ENCODE measurements around the gene ZNF225.

Gene ZNF225

GRCh38 chr19:44142059-44142433, 28.8 kb downstream of the ZNF225 start:
- no peaks in the 10 kb centered on the region for H3K27me3 ChIP-seq (ENCODE audit: insufficient read depth, low read length)
- H3K14ac ChIP-seq (ENCODE audit: low read length) = no peak overlapping the region
- DNase-seq = peak in 1 of 2 donors; percentile 7
- H3K18ac ChIP-seq (ENCODE audit: low read length) = no peak overlapping the region
- no peaks in the 10 kb centered on the region for H3K9me3 ChIP-seq (ENCODE audit: insufficient read depth, low read depth, low read length)
- H3K36me3 ChIP-seq (ENCODE audit: control insufficient read depth in 1 of 2, insufficient read depth in 2 of 2, low read length in 2 of 2) = peaks cover 5 to 7% of the 10 kb centered on the region in 2 experiments
- no peak overlapping the region for H3K4ac ChIP-seq (ENCODE audit: low read depth, low read length)
- peaks cover 2% of the 10 kb centered on the region for H3K79me2 ChIP-seq (ENCODE audit: control insufficient read depth, insufficient read depth, low read length, poor library complexity)
- H3K79me1 ChIP-seq (ENCODE audit: low read length) = peaks cover 6% of the 10 kb centered on the region
- H4K91ac ChIP-seq (ENCODE audit: low read depth, low read length) = no peak overlapping the region
- no peak overlapping the region for H2BK120ac ChIP-seq (ENCODE audit: insufficient read depth, low read length, poor library complexity)
- H3K4me2 ChIP-seq (ENCODE audit: low read length) = peak overlapping the region; percentile 82
- no peak overlapping the region for H3K27ac ChIP-seq (ENCODE audit: low read depth, low read length)
- no peak overlapping the region for H2BK12ac ChIP-seq (ENCODE audit: low read length)
- H3K4me1 ChIP-seq (ENCODE audit: control insufficient read depth in 1 of 2, insufficient read depth in 2 of 2, low read length in 2 of 2) = peaks cover 0 to 3% of the 10 kb centered on the region in 2 experiments
- no peak overlapping the region for H4K8ac ChIP-seq (ENCODE audit: low read depth, low read length)
- peak overlapping the region; percentile 0 for H3K9ac ChIP-seq (ENCODE audit: low read length)
- H3K4me3 ChIP-seq (ENCODE audit: low read depth, low read length) = peak overlapping the region; percentile 90
- WGBS (ENCODE audit: extremely low coverage, insufficient coverage, insufficient read length) = no CpG with 5 or more reads among the region's 13 CpGs
- H2AFZ ChIP-seq (ENCODE audit: insufficient read depth, low read length, poor library complexity) = no peak overlapping the region
- H3K23ac ChIP-seq (ENCODE audit: low read length) = no peak overlapping the region
- H2BK5ac ChIP-seq (ENCODE audit: low read depth, low read length, poor library complexity) = no peak overlapping the region
- H2AK5ac ChIP-seq (ENCODE audit: low read length) = no peak overlapping the region
- no peak overlapping the region for H4K12ac ChIP-seq (ENCODE audit: low read depth, low read length)

- Histone ChIP-seq H2BK120ac (ENCODE audit: insufficient read depth, low read length, poor library complexity) (no peak overlapping the region), H3K4me1 (ENCODE audit: control insufficient read depth in 1 of 2, insufficient read depth in 2 of 2, low read length in 2 of 2) (no peaks in the 10 kb centered on the region), H3K9ac (ENCODE audit: low read length) (no peak overlapping the region), H2AK5ac (ENCODE audit: low read length) (no peak overlapping the region), H3K14ac (ENCODE audit: low read length) (no peak overlapping the region), H3K4me3 (ENCODE audit: low read depth, low read length) (no peak overlapping the region), H3K79me1 (ENCODE audit: low read length) (no peaks in the 10 kb centered on the region), H3K18ac (ENCODE audit: low read length) (no peak overlapping the region), H4K12ac (ENCODE audit: low read depth, low read length) (no peak overlapping the region), H3K4me2 (ENCODE audit: low read length) (no peak overlapping the region), H3K27me3 (ENCODE audit: insufficient read depth, low read length) (no peaks in the 10 kb centered on the region), H2AFZ (ENCODE audit: insufficient read depth, low read length, poor library complexity) (no peak overlapping the region), H2BK12ac (ENCODE audit: low read length) (no peak overlapping the region), H3K79me2 (ENCODE audit: control insufficient read depth, insufficient read depth, low read length, poor library complexity) (no peaks in the 10 kb centered on the region), H4K91ac (ENCODE audit: low read depth, low read length) (no peak overlapping the region), H3K4ac (ENCODE audit: low read depth, low read length) (no peak overlapping the region), H3K23ac (ENCODE audit: low read length) (no peak overlapping the region), H3K36me3 (ENCODE audit: control insufficient read depth in 1 of 2, insufficient read depth in 2 of 2, low read length in 2 of 2) (peaks cover 31 to 43% of the 10 kb centered on the region in 2 experiments), H4K8ac (ENCODE audit: low read depth, low read length) (no peak overlapping the region), H3K9me3 (ENCODE audit: insufficient read depth, low read depth, low read length) (no peaks in the 10 kb centered on the region), H3K27ac (ENCODE audit: low read depth, low read length) (no peak overlapping the region), H2BK5ac (ENCODE audit: low read depth, low read length, poor library complexity) (no peak overlapping the region)
- DNase-seq = no peak
- WGBS (ENCODE audit: extremely low coverage, insufficient coverage, insufficient read length) = no CpG with 5 or more reads among the region's 4 CpGs
Observed at GRCh38 chr19:44149776-44150175, 36.6 kb downstream of the ZNF225 start.

GRCh38 chr19:44151491-44151890, 38.3 kb downstream of the ZNF225 start:
- no peaks in the 10 kb centered on the region for H3K9me3 ChIP-seq (ENCODE audit: insufficient read depth, low read depth, low read length)
- H4K12ac ChIP-seq (ENCODE audit: low read depth, low read length) = no peak overlapping the region
- no peak overlapping the region for H2BK5ac ChIP-seq (ENCODE audit: low read depth, low read length, poor library complexity)
- H3K36me3 ChIP-seq (ENCODE audit: control insufficient read depth in 1 of 2, insufficient read depth in 2 of 2, low read length in 2 of 2) = peaks cover 28 to 44% of the 10 kb centered on the region in 2 experiments
- H3K4me3 ChIP-seq (ENCODE audit: low read depth, low read length) = no peak overlapping the region
- no peak overlapping the region for H3K4me2 ChIP-seq (ENCODE audit: low read length)
- no peaks in the 10 kb centered on the region for H3K27me3 ChIP-seq (ENCODE audit: insufficient read depth, low read length)
- no peak overlapping the region for H2BK12ac ChIP-seq (ENCODE audit: low read length)
- no peak overlapping the region for H3K14ac ChIP-seq (ENCODE audit: low read length)
- no peak for DNase-seq
- H3K9ac ChIP-seq (ENCODE audit: low read length) = no peak overlapping the region
- no peaks in the 10 kb centered on the region for H3K79me1 ChIP-seq (ENCODE audit: low read length)
- H2AFZ ChIP-seq (ENCODE audit: insufficient read depth, low read length, poor library complexity) = no peak overlapping the region
- no CpG with 5 or more reads among the region's 5 CpGs for WGBS (ENCODE audit: extremely low coverage, insufficient coverage, insufficient read length)
- no peaks in the 10 kb centered on the region for H3K4me1 ChIP-seq (ENCODE audit: control insufficient read depth in 1 of 2, insufficient read depth in 2 of 2, low read length in 2 of 2)
- no peak overlapping the region for H2AK5ac ChIP-seq (ENCODE audit: low read length)
- H4K91ac ChIP-seq (ENCODE audit: low read depth, low read length) = no peak overlapping the region
- H3K79me2 ChIP-seq (ENCODE audit: control insufficient read depth, insufficient read depth, low read length, poor library complexity) = no peaks in the 10 kb centered on the region
- H3K23ac ChIP-seq (ENCODE audit: low read length) = no peak overlapping the region
- H4K8ac ChIP-seq (ENCODE audit: low read depth, low read length) = no peak overlapping the region
- no peak overlapping the region for H3K18ac ChIP-seq (ENCODE audit: low read length)
- no peak overlapping the region for H3K27ac ChIP-seq (ENCODE audit: low read depth, low read length)
- no peak overlapping the region for H2BK120ac ChIP-seq (ENCODE audit: insufficient read depth, low read length, poor library complexity)
- H3K4ac ChIP-seq (ENCODE audit: low read depth, low read length) = no peak overlapping the region

DNA sequence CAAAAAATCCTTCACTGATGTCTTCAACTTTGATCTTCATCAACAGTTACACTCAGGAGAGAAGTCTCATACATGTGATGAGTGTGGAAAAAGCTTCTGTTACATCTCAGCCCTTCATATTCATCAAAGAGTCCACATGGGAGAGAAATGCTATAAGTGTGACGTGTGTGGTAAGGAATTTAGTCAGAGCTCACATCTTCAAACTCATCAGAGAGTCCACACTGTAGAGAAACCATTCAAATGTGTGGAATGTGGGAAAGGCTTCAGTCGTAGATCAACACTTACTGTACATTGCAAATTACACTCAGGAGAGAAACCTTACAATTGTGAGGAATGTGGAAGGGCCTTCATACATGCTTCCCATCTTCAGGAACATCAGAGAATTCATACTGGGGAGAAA, 43.3 kb downstream of the ZNF225 start:
- H3K27ac ChIP-seq (ENCODE audit: low read depth, low read length) = no peak overlapping the region
- H3K9ac ChIP-seq (ENCODE audit: low read length) = no peak overlapping the region
- H2BK120ac ChIP-seq (ENCODE audit: insufficient read depth, low read length, poor library complexity) = no peak overlapping the region
- H4K12ac ChIP-seq (ENCODE audit: low read depth, low read length) = no peak overlapping the region
- peaks cover 5% of the 10 kb centered on the region for H3K9me3 ChIP-seq (ENCODE audit: insufficient read depth, low read depth, low read length)
- no peak overlapping the region for H2BK5ac ChIP-seq (ENCODE audit: low read depth, low read length, poor library complexity)
- no peak overlapping the region for H2AFZ ChIP-seq (ENCODE audit: insufficient read depth, low read length, poor library complexity)
- no peak overlapping the region for H3K4me3 ChIP-seq (ENCODE audit: low read depth, low read length)
- no peak overlapping the region for H3K4me2 ChIP-seq (ENCODE audit: low read length)
- no peak overlapping the region for H4K91ac ChIP-seq (ENCODE audit: low read depth, low read length)
- no CpG with 5 or more reads among the region's 2 CpGs for WGBS (ENCODE audit: extremely low coverage, insufficient coverage, insufficient read length)
- no peaks in the 10 kb centered on the region for H3K27me3 ChIP-seq (ENCODE audit: insufficient read depth, low read length)
- no peaks in the 10 kb centered on the region for H3K79me2 ChIP-seq (ENCODE audit: control insufficient read depth, insufficient read depth, low read length, poor library complexity)
- H3K36me3 ChIP-seq (ENCODE audit: control insufficient read depth in 1 of 2, insufficient read depth in 2 of 2, low read length in 2 of 2) = peaks cover 12 to 32% of the 10 kb centered on the region in 2 experiments
- no peak overlapping the region for H3K18ac ChIP-seq (ENCODE audit: low read length)
- DNase-seq = no peak
- H2BK12ac ChIP-seq (ENCODE audit: low read length) = no peak overlapping the region
- H4K8ac ChIP-seq (ENCODE audit: low read depth, low read length) = no peak overlapping the region
- no peak overlapping the region for H3K14ac ChIP-seq (ENCODE audit: low read length)
- H3K4me1 ChIP-seq (ENCODE audit: control insufficient read depth in 1 of 2, insufficient read depth in 2 of 2, low read length in 2 of 2) = no peaks in the 10 kb centered on the region
- H3K4ac ChIP-seq (ENCODE audit: low read depth, low read length) = no peak overlapping the region
- H2AK5ac ChIP-seq (ENCODE audit: low read length) = no peak overlapping the region
- no peak overlapping the region for H3K23ac ChIP-seq (ENCODE audit: low read length)
- no peaks in the 10 kb centered on the region for H3K79me1 ChIP-seq (ENCODE audit: low read length)

All from trophoblast cell (in vitro differentiated cells and primary cell).